Measurements from ENCODE around the gene HDDC3.
"Not testable (repeated sequence)": the region's sequence is repeated elsewhere in the genome, so short reads cannot be mapped to it uniquely, and the experiment has no call there.

HDDC3 gene

DNA sequence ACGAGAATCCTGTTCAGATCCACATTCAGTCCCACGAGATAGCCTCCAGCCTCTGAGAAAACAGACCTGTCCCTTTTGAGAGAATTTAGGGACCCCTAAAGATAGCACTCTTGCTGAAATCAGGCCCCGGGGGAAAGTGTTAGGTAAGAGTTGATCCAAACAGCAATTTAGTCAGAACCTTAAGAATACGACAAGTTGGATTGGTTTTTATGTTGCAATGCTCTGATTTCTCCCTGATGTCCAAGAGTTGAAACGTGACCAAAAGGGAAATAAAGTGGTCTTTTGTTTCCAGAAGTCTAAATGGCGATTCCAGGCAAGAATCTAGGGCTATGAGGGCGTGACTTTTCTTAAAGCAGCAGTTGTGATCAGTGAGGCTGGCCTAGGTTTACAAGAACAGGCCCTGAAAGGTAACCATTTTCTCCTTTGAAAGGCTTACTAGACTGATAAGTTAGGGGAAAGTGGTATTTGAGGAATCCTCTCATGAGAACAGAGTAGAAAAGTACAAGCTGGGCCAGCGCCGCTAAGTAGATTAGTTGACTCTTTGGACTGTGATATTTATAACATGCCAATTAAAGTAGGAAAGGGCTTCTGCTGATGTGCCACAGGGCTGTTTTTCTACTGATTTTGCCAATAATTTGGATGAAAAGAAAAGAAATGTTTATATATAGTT, 24.4 kb downstream of the HDDC3 start:
- DNase-seq = no peak

GRCh38 chr15:90907051-90907660, 25.2 kb downstream of the HDDC3 start:
- DNase-seq = no peak

- DNase-seq = no peak
These were observed 26.0 kb downstream of the HDDC3 start for GRCh38 chr15:90906181-90906849.

DNA sequence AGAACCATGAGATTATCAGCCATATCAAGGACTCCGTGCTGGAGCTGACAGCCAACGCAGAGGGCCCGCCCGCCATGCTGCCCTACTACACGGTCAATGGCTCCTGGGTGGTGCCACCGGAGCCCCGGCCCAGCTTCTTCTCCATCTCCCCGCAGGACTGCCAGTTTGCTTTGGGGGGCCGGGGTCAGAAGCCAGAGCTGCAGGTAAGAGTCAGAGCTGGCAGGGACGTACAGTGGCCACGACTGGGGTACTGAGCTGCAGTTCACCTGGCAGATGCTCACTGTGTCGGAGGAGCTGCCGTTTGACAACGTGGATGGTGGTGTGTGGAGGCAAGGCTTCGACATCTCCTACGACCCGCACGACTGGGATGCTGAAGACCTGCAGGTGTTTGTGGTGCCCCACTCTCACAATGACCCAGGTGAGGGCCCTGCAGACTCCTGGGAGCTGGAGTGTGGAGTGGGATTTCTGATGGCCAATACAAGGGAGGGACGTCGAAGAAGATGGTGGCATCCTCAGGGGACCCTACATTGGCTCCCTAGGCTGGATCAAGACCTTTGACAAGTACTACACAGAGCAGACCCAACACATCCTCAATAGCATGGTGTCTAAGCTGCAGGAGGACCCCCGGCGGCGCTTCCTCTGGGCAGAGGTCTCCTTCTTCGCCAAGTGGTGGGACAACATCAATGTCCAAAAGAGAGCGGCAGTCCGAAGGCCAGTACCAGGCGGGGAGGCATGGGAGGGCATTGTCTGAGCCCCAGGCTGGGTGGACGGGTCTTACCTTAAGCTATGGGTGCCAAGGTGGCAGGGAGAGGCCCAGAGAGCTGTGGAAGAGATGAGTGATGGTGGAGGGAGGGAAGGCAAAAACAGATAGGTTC, 26.8 kb downstream of the HDDC3 start:
- no peak for DNase-seq

DNA sequence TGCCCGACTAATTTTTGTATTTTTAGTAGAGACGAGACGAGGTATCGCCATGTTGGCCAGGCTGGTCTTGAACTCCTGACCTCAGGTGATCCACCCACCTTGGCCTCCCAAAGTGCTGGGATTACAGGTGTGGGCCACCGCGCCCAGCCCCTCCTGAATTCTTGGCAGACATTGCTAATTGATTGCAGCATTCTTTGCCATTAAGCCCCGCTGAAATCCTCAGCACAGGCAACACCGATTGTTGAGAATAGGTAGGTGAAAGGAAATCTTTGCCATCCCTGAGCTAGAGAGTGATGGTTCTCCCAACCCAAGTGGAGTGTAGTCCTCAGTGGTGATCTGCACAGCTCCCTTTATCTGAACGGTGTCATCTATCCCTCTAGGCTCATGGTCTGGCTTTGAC, 27.6 kb downstream of the HDDC3 start:
- no peak for DNase-seq

DNA sequence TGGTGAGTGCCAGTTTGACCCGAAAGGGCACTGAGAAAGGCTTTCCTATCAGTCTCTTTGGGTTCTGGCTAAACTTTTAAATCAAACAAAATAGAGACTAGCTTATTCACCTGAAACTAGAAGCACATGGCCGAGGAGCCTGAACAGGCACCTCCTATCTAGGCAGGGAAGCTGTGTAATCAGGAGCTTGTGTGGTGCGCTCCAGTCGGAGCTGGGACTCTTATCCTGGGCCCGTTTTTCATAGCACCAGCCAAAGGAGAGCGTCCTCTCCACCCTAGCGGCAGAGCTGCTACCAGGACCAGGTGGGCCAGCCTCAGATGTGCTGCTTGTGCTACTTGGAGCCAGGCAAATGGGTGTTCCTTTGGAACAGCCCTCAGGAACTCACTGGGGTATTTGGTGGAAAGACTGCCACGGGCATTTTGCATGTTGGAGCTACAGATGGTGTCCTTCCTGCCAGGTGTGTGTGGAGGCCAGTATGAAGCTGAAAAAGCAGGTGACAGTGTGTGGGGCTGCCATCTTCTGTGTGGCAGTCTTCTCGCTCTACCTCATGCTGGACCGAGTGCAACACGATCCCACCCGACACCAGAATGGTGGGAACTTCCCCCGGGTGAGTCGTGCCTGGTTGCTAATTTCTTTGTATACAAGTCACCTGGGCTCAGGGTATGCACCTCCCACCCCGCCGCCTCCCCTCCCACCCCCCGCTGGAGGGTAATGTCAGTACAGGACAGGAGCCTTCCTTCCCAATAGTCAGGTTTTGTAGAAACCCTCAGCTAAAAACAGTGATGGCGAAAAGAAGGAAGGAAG, 28.4 kb downstream of the HDDC3 start:
- DNase-seq = peak; percentile 44

GRCh38 chr15:90902840-90903732, 29.3 kb downstream of the HDDC3 start, which contains the start of gene MAN2A2:
Gene MAN2A2 (plus strand): TSS chr15:90903302. CDS start chr15:90904208, 906 bp downstream.
- DNase-seq = peak; percentile 69

- DNase-seq = peak; percentile 70
These were observed 30.1 kb downstream of the HDDC3 start for GRCh38 chr15:90902040-90902839.

DNA sequence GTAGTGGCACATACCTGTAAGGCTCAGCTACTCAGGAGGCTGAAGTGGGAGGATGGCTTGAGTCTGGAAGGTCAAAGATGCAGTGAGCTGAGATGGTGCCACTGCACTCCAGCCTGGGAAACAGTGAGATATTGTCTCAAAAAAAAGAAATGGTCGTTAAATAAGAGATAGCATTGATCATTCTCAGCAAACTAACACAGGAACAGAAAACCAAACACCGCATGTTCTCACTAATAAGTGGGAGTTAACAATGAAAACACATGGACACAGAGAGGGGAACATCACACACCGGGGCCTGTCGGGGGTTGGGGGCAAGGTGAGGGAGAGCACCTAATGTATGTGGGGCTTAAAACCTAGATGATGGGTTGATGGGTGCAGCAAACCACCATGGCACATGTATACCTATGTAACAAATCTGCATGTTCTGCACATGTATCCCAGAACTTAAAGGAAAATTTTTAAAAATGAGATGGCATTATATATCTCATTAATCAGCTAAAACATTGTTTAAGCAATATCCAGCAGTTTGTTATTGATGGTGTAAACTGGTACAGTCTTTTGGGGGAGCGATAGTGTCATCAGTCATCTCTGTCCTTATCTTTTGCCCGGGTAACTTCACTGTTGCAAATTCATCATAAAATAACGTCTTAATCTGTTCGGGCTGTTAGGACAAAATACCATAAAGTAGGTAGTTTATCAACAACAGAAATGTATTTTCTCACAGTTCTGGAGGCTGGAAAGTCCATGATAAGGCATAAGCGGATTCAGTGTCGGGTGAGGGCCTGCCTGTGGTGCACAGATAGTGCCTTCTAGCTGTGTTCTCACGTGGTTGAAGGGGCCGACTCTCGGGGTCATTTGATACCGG, 30.9 kb downstream of the HDDC3 start:
- DNase-seq = no peak

DNA sequence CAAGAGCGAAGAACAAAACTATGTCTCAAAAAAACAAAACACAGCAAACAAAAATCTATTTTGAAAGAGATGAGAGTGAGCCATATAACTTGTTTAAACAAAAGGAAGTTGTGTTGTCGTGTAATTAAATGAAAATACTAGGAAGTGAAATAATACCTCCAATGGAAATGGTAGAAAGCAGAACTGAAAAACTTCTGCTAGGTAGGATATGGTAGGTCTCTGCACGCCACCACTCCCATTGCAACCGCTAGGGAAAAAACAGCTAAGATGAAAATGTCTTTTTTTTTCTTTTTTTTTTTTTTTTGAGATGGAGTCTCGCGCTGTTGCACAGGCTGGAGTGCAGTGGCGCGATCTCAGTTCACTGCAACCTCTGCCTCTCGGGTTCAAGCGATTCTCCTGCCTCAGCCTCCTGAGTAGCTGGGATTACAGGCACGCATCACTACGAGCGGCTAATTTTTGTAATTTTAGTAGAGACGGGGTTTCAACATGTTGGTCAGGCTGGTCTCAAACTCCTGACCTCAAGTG, 35.2 kb downstream of the HDDC3 start:
- DNase-seq = not testable (repeated sequence)

DNA sequence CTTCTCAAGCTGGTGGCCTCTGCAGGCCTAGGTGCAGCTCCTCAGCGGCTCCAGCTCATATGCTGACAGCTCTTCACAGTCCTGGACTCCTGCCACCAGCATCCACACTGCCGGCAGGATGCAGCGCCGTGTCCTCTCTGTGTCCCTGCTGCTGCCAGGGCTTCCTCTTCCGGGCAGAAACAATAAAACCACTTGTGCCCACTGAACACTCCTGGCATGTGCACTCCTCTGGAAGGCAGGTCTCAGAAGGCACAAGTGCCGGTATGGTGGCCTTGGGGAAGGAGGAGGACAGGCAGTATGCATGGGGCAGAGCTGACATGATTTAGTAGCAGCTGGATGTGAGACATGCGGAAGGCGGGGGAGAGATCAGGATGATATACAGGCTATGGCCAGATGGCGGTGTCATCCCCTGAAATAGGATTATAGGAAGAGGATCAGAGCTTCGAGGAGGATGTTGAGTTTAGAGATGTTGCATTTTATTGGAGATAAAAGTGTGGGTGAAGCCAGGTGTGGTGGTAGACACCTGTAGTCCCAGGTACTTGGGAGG, 36.7 kb downstream of the HDDC3 start:
- DNase-seq = no peak

GRCh38 chr15:90893175-90894090, 38.9 kb downstream of the HDDC3 start:
- peak; percentile 69 for DNase-seq

DNA sequence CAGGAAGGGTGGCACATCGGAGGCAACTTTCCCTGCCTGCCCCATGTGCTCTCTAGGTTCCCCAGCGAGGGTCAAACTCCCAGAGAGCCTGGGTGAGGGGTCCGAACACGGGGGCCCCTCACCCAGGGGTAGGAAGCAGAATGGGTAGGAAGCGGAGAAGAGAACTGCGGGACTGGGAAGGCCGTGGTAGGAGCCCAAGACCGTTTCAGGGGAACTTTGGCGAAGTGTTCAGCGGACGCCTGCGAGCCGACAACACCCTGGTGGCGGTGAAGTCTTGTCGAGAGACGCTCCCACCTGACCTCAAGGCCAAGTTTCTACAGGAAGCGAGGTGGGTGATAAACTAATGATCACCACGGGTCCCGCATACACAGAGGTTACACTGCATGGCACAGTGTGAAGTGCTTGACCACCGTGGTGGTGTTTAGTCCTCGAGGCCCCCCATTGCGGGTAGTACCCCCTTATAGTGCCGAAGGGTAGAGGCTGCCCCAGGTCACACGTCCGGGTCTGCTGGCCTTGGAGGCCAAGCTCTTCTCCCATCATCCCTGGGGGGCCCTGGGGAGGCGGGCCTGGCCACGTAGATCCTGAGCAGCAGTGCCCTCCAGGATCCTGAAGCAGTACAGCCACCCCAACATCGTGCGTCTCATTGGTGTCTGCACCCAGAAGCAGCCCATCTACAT, 39.7 kb downstream of the HDDC3 start:
- DNase-seq = no peak

DNA sequence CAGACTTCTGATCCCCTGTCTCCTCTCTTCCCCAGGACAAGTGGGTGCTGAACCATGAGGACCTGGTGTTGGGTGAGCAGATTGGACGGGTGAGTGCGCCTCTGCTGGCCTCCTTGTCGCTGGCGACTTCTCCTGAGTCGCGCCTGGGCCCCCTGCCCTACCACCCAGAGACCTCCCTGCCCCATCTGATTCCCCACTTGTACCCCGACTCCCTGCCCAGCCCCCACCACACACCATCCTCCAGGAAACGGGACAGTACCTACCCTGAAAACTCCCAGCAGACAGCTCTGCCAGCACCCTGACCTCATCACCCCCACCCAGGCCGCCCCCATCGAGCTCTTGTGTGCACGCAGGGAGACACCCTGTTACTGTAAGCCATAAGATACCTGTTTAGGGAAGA, 40.3 kb downstream of the HDDC3 start:
- no peak for DNase-seq

GRCh38 chr15:90891346-90891949, 40.9 kb downstream of the HDDC3 start:
- no peak for DNase-seq

DNA sequence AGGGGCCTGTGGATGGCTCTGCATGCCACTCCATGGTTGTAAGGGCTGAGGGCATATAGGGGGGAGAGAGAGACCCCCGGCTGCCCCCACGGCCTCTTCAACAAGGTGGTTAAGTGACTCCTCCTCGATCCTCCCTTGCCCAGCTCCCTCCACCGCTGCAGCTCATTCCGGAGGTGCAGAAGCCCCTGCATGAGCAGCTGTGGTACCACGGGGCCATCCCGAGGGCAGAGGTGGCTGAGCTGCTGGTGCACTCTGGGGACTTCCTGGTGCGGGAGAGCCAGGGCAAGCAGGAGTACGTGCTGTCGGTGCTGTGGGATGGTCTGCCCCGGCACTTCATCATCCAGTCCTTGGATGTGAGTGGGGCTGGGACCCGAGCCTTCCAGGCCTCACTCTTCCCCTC, 41.5 kb downstream of the HDDC3 start:
- DNase-seq = no peak
